Keratinocyte (primary cell): ENCODE measurements around the gene TUBGCP5.
"Not testable (repeated sequence)": the region's sequence is repeated elsewhere in the genome, so short reads cannot be mapped to it uniquely, and the experiment has no call there.

Experiments used
- EZH2 ChIP-seq: IDR thresholded peaks from one replicate; pipeline ENCODE4 v1.6.1; 2012; ENCODE audit warnings: inconsistent platforms, mild to moderate bottlenecking, low read length, moderate library complexity
- TF ChIP-seq, protein P1 (sequence below), 3 experiments: IDR thresholded peaks in 1 of 3; conservative IDR thresholded peaks in 1 of 3; optimal IDR thresholded peaks in 1 of 3; 2 replicates in 2 of 3; 3 replicates in 1 of 3; pipeline versions ENCODE3 to v1.5.1; 2011; ENCODE audit warnings: low read length in 3 of 3, mild to moderate bottlenecking in 3 of 3, moderate library complexity in 2 of 3, control low read depth in 1 of 3, inconsistent platforms in 1 of 3; ENCODE audit not compliant: insufficient read depth in 2 of 3; ENCODE audit errors: extremely low read depth in 1 of 3

DNA sequence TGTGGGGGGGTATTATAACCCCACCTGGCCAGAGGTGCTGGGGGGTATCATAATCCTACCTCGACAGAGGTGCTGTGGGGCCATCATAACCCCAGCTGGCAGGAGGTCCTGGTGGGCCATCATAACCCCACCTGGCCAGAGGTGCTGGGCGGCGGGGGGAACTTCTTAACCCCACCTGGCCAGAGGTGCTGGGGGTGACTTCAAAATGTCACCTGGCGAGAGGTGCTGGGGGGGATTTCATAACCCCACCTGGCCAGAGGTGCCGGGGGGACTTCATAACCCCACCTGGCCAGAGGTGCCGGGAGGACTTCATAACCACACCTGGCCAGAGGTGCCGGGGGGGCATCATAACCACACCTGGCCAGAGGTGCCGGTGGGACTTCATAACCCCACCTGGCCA lies 2.4 kb upstream of the TUBGCP5 start:
- TF ChIP-seq, protein P1, sequence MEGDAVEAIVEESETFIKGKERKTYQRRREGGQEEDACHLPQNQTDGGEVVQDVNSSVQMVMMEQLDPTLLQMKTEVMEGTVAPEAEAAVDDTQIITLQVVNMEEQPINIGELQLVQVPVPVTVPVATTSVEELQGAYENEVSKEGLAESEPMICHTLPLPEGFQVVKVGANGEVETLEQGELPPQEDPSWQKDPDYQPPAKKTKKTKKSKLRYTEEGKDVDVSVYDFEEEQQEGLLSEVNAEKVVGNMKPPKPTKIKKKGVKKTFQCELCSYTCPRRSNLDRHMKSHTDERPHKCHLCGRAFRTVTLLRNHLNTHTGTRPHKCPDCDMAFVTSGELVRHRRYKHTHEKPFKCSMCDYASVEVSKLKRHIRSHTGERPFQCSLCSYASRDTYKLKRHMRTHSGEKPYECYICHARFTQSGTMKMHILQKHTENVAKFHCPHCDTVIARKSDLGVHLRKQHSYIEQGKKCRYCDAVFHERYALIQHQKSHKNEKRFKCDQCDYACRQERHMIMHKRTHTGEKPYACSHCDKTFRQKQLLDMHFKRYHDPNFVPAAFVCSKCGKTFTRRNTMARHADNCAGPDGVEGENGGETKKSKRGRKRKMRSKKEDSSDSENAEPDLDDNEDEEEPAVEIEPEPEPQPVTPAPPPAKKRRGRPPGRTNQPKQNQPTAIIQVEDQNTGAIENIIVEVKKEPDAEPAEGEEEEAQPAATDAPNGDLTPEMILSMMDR (optimal IDR thresholded peaks at IDR 0.05 in 1 of 3, IDR thresholded peaks at IDR 0.05 in 1 of 3, conservative IDR thresholded peaks at IDR 0.05 in 1 of 3; ENCODE audit: extremely low read depth in 1 of 3, insufficient read depth in 2 of 3, low read length in 3 of 3), result not testable (repeated sequence)
- not testable (repeated sequence) for TF ChIP-seq EZH2
